Middle frontal gyrus (tissue), 1 donor: Measurements from ENCODE around the gene ZNF583.

Source experiments
- DNase-seq: peaks from one replicate; pipeline ENCODE4 v3.0.0-alpha.2; 2015; ENCODE audit warnings: low spot score; ENCODE audit errors: extremely low spot score

ZNF583 gene

GRCh38 chr19:56474308-56474707, 70.2 kb downstream of the ZNF583 start:
- no peak for DNase-seq

DNA sequence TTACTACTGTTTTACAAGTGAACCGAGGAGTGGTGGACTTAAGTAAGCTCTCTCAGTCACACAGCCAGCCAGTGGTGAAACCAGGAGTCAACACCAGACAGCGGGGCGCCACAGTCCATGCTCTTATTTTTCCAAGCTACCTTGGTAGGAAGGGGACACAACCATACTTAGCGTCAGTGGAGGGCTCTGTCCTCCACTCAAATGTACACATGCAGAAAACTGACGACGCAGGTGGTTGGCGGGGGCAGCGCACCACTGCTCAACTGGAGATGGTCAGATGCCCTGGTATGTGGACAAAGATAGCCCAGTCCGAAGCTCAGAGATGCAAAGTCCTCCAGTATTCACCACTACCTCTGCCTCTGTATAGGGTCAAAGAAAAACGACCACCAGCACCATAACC, 72.0 kb downstream of the ZNF583 start:
- no peak for DNase-seq
